ENCODE data around the gene SLC30A2. TPM values are rescaled to one million over a fixed set of nuclear protein-coding genes. Genes with fewer than 3 reads are reported as not detected.

Gene SLC30A2
- total RNA-seq, 1 experiment from 2014 or later = 0.35 TPM

DNA sequence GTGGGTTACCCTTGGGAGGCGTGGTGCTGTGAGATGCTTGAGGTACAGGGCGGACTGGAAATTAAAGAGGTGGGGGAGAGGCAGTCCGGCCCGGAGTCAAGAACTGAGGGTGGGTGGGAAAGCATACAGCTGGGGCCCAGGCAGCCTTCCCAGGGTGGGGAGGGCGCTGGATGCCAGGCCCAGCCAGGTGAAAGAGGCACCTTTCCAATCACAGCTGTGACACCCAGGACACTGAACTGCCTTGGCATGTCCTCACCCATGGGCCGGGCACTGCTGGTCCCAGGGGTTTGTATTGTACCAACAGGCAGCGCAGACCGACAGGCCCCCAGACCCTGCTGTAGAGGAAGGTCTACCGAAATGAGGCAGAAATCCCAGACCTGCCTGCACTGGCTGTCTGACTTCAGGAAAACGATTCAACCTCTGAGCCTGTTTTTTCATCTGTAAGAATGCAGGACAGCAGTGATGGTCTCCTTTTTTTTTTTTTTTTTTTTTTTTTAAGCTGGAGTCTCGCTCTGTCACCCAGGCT is 9.1 kb downstream of the SLC30A2 start:
- no peak overlapping the region for H3K9ac ChIP-seq (ENCODE audit: extremely low read depth, insufficient read length, low read length)
- no peak overlapping the region for H3K27ac ChIP-seq (ENCODE audit: insufficient read length, low read depth, low read length)
- WGBS (ENCODE audit: extremely low coverage, insufficient read length, low lambda C conversion rate) = no CpG with 5 or more reads among the region's 11 CpGs

More for the DNA sequence above, 9.1 kb downstream of the SLC30A2 start:
- peaks cover 9% of the 10 kb centered on the region in 2 experiments for H3K4me1 Mint-ChIP-seq
- no peak overlapping the region for H4K91ac ChIP-seq (ENCODE audit: insufficient read length, low read depth, low read length)
- no peak overlapping the region for H3K18ac ChIP-seq (ENCODE audit: insufficient read length, low read depth, low read length)
- H3K79me1 ChIP-seq (ENCODE audit: insufficient read depth, low read depth, low read length, poor library complexity, severe bottlenecking) = no peaks in the 10 kb centered on the region
- H3K14ac ChIP-seq (ENCODE audit: insufficient read depth, low read length) = no peak overlapping the region
- H3K9me3 ChIP-seq (ENCODE audit: control insufficient read depth, low read depth, low read length) = no peaks in the 10 kb centered on the region
- H3K56ac ChIP-seq (ENCODE audit: insufficient read length, low read depth, low read length) = no peak overlapping the region
- H3K4me2 ChIP-seq (ENCODE audit: insufficient read depth, insufficient read length, low read length) = no peak overlapping the region
- no peak overlapping the region; a peak in 1 of 5 replicates for H3K4me3 Mint-ChIP-seq
- no peak overlapping the region for H3T11ph ChIP-seq (ENCODE audit: low read length)
- H3K23ac ChIP-seq (ENCODE audit: insufficient read length, low read depth, low read length) = no peak overlapping the region
- H2BK5ac ChIP-seq (ENCODE audit: insufficient read length, low read length) = no peak overlapping the region
- DNase-seq = no peak
- TF ChIP-seq, protein P1, sequence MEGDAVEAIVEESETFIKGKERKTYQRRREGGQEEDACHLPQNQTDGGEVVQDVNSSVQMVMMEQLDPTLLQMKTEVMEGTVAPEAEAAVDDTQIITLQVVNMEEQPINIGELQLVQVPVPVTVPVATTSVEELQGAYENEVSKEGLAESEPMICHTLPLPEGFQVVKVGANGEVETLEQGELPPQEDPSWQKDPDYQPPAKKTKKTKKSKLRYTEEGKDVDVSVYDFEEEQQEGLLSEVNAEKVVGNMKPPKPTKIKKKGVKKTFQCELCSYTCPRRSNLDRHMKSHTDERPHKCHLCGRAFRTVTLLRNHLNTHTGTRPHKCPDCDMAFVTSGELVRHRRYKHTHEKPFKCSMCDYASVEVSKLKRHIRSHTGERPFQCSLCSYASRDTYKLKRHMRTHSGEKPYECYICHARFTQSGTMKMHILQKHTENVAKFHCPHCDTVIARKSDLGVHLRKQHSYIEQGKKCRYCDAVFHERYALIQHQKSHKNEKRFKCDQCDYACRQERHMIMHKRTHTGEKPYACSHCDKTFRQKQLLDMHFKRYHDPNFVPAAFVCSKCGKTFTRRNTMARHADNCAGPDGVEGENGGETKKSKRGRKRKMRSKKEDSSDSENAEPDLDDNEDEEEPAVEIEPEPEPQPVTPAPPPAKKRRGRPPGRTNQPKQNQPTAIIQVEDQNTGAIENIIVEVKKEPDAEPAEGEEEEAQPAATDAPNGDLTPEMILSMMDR (conservative IDR thresholded peaks at IDR 0.05) = no peak
- no peaks in the 10 kb centered on the region for H3K9me3 Mint-ChIP-seq
- peaks cover 4% of the 10 kb centered on the region; the same call in 1 of the 2 replicates for H3K27me3 ChIP-seq (ENCODE audit: insufficient read depth, low read length)
- H3K23me2 ChIP-seq (ENCODE audit: insufficient read length, low read depth, low read length, poor library complexity, severe bottlenecking) = peaks cover 12% of the 10 kb centered on the region
- H2BK120ac ChIP-seq (ENCODE audit: low read depth, low read length, poor library complexity, severe bottlenecking) = no peak overlapping the region
- H3K4ac ChIP-seq (ENCODE audit: low read depth, low read length) = no peak overlapping the region
- H4K20me1 ChIP-seq (ENCODE audit: control insufficient read depth, insufficient read depth, insufficient read length) = no peaks in the 10 kb centered on the region
- H3K27ac Mint-ChIP-seq = no peak overlapping the region
- H2AK5ac ChIP-seq (ENCODE audit: insufficient read length, low read length) = no peak overlapping the region
- no peak overlapping the region for H2BK12ac ChIP-seq (ENCODE audit: insufficient read length, low read depth, low read length)
- H3K4me1 ChIP-seq (ENCODE audit: insufficient read depth, low read length) = no peaks in the 10 kb centered on the region; the same call in 1 of the 2 replicates
- no peaks in the 10 kb centered on the region for H3K36me3 Mint-ChIP-seq (ENCODE audit: insufficient read depth in 1 of 3, low read depth in 3 of 3)
- H2BK15ac ChIP-seq (ENCODE audit: low read depth, low read length) = no peak overlapping the region
- H4K8ac ChIP-seq (replicated peaks; ENCODE audit: insufficient read length, low read depth, low read length) = no peak overlapping the region
- H4K5ac ChIP-seq (ENCODE audit: insufficient read length, low read depth, low read length) = no peak overlapping the region
- H2AFZ ChIP-seq (ENCODE audit: low read length) = no peak overlapping the region
- no peak overlapping the region for H2BK20ac ChIP-seq (ENCODE audit: low read depth, low read length, poor library complexity, severe bottlenecking)
- H3K79me2 ChIP-seq (ENCODE audit: insufficient read depth, low read length) = no peaks in the 10 kb centered on the region
- peaks cover 85% of the 10 kb centered on the region for H3K27me3 Mint-ChIP-seq (ENCODE audit: low read depth)
